Prostate gland (tissue), 2 donors: ENCODE results near the gene PRLHR.

Experiments
- CTCF ChIP-seq, 4 experiments: fragments of 200-600 bp in 2 of 4; fragments of 450-650 bp in 2 of 4; sonication (generic) in 2 of 4; IDR thresholded peaks; 1 replicate in 3 of 4; 2 replicates in 1 of 4; pipeline ENCODE4 v1.5.1; 2016 to 2019; ENCODE audit warnings: antibody characterized with exemption in 4 of 4, mild to moderate bottlenecking in 2 of 4, moderate library complexity in 2 of 4
- POLR2AphosphoS5 ChIP-seq: sonication (generic); formaldehyde crosslinking; IDR thresholded peaks from one replicate; pipeline ENCODE4 v1.6.1; 2017; ENCODE audit warnings: antibody characterized with exemption

GRCh38 chr10:118565301-118566075 lies 30.0 kb downstream of the PRLHR start:
- no peak for TF ChIP-seq CTCF (IDR thresholded peaks at IDR 0.05)
- no peak for TF ChIP-seq POLR2AphosphoS5
